ENCODE data around the gene KCNS1. TPM values are rescaled to one million over a fixed set of nuclear protein-coding genes. Genes with fewer than 3 reads are reported as not detected.
"Not testable (repeated sequence)": the region's sequence is repeated elsewhere in the genome, so short reads cannot be mapped to it uniquely, and the experiment has no call there.

KCNS1 gene
- polyA plus RNA-seq, 3 donors, result 0.33 to 0.64 (median 0.53) TPM

- DNase-seq (ENCODE audit: low read depth in 3 of 3, low spot score in 2 of 3), result no peak
These were observed 18.5 kb downstream of the KCNS1 start for GRCh38 chr20:45082468-45082867.

- DNase-seq (ENCODE audit: low read depth in 3 of 3, low spot score in 2 of 3), result no peak
These were observed 19.9 kb downstream of the KCNS1 start for GRCh38 chr20:45080867-45081624.

- no peak for DNase-seq (ENCODE audit: low read depth in 3 of 3, low spot score in 2 of 3)
These were observed 23.4 kb downstream of the KCNS1 start for GRCh38 chr20:45077559-45077958.

- no peak for DNase-seq (ENCODE audit: low read depth in 3 of 3, low spot score in 2 of 3)
These were observed 27.7 kb downstream of the KCNS1 start for GRCh38 chr20:45073221-45073620.

GRCh38 chr20:45072066-45072465 is 28.9 kb downstream of the KCNS1 start:
- no peak for DNase-seq (ENCODE audit: low read depth in 3 of 3, low spot score in 2 of 3)

- DNase-seq (ENCODE audit: low read depth in 3 of 3, low spot score in 2 of 3), result no peak
These were observed 29.8 kb downstream of the KCNS1 start for GRCh38 chr20:45070932-45071632.

- no peak for DNase-seq (ENCODE audit: low read depth in 3 of 3, low spot score in 2 of 3)
These were observed 31.7 kb downstream of the KCNS1 start for GRCh38 chr20:45069261-45069660.

- DNase-seq (ENCODE audit: low read depth in 3 of 3, low spot score in 2 of 3), result no peak
These were observed 33.4 kb downstream of the KCNS1 start for GRCh38 chr20:45067558-45067957.

- DNase-seq (ENCODE audit: low read depth in 3 of 3, low spot score in 2 of 3), result no peak
These were observed 33.8 kb downstream of the KCNS1 start for GRCh38 chr20:45067087-45067486.

GRCh38 chr20:45066372-45066771 is 34.6 kb downstream of the KCNS1 start:
- DNase-seq (ENCODE audit: low read depth in 3 of 3, low spot score in 2 of 3), result no peak

GRCh38 chr20:45064812-45065211 is 36.1 kb downstream of the KCNS1 start:
- DNase-seq (ENCODE audit: low read depth in 3 of 3, low spot score in 2 of 3), result no peak

- not testable (repeated sequence) for DNase-seq (ENCODE audit: low read depth in 3 of 3, low spot score in 2 of 3)
These were observed 37.8 kb downstream of the KCNS1 start for GRCh38 chr20:45063107-45063506.

GRCh38 chr20:45061244-45061643 is 39.7 kb downstream of the KCNS1 start:
- DNase-seq (ENCODE audit: low read depth in 3 of 3, low spot score in 2 of 3), result no peak

- no peak for DNase-seq (ENCODE audit: low read depth in 3 of 3, low spot score in 2 of 3)
These were observed 40.6 kb downstream of the KCNS1 start for GRCh38 chr20:45060294-45060693.

- no peak for DNase-seq (ENCODE audit: low read depth in 3 of 3, low spot score in 2 of 3)
These were observed 41.8 kb downstream of the KCNS1 start for GRCh38 chr20:45059022-45059728.

- no peak for DNase-seq (ENCODE audit: low read depth in 3 of 3, low spot score in 2 of 3)
These were observed 42.6 kb downstream of the KCNS1 start for GRCh38 chr20:45058168-45058850.

- no peak for DNase-seq (ENCODE audit: low read depth in 3 of 3, low spot score in 2 of 3)
These were observed 44.3 kb downstream of the KCNS1 start for GRCh38 chr20:45056473-45057173.

- DNase-seq (ENCODE audit: low read depth in 3 of 3, low spot score in 2 of 3), result no peak
These were observed 45.9 kb downstream of the KCNS1 start for GRCh38 chr20:45055056-45055455.

- DNase-seq (ENCODE audit: low read depth in 3 of 3, low spot score in 2 of 3), result no peak
These were observed 47.2 kb downstream of the KCNS1 start for GRCh38 chr20:45053430-45054351.
